Measurements from ENCODE around the gene CLTA.

DNA sequence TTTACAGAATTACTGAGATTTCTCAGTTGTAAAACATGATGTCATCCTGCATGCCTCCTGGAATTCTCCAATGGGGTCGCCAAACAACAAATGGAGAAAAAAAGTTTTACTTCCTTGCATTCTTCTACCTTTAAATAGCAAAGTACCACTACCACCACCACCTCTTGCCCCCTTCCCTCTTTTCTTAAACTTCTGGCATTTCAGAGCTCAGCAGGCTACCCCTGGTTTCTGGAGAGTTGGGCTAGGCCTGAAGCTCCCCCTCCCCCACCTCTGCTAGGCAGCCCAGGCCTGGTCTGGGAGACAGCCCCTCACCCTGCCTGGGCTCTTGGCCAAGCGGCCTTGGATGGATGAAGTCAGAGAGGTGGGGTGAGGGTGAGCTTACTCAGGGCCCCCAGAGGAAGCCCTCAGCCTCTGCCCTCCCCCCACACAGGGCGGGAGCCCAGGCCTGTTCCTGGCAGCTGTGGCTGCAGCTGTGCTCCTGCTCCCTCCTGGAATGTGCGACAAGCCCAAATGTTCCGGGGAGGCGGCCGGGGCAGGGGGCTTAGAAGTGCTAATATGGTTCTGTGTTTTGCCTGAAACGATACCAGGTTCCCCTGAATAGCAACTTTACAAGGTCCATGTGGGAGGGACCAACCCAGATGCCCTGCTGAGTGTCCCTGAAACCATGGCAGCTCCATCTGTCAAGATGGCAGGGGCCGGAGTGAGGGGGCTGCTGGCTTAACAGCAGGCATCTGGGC is 27.5 kb upstream of the CLTA start:
- TF ChIP-seq, protein P1, sequence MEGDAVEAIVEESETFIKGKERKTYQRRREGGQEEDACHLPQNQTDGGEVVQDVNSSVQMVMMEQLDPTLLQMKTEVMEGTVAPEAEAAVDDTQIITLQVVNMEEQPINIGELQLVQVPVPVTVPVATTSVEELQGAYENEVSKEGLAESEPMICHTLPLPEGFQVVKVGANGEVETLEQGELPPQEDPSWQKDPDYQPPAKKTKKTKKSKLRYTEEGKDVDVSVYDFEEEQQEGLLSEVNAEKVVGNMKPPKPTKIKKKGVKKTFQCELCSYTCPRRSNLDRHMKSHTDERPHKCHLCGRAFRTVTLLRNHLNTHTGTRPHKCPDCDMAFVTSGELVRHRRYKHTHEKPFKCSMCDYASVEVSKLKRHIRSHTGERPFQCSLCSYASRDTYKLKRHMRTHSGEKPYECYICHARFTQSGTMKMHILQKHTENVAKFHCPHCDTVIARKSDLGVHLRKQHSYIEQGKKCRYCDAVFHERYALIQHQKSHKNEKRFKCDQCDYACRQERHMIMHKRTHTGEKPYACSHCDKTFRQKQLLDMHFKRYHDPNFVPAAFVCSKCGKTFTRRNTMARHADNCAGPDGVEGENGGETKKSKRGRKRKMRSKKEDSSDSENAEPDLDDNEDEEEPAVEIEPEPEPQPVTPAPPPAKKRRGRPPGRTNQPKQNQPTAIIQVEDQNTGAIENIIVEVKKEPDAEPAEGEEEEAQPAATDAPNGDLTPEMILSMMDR (conservative IDR thresholded peaks at IDR 0.05): no peak
- TF ChIP-seq ZFX (IDR thresholded peaks at IDR 0.05): no peak
